OCI-LY3 (cell line): ENCODE data around the gene BCL2L12.

Experiments used
- EZH2phosphoT487 ChIP-seq: fragments of 200-600 bp; shearing (Covaris generic); IDR thresholded peaks from 2 replicates; pipeline ENCODE4 v1.6.1; 2018; ENCODE audit warnings: antibody characterized with exemption, mixed run types, low read depth
- TF ChIP-seq, protein P1 (sequence below): fragments of 200-600, 300-600 bp; sonication (generic); IDR thresholded peaks from 2 replicates; pipeline ENCODE4 v1.5.1; 2014; ENCODE audit warnings: antibody characterized with exemption, low read length, low read depth

DNA sequence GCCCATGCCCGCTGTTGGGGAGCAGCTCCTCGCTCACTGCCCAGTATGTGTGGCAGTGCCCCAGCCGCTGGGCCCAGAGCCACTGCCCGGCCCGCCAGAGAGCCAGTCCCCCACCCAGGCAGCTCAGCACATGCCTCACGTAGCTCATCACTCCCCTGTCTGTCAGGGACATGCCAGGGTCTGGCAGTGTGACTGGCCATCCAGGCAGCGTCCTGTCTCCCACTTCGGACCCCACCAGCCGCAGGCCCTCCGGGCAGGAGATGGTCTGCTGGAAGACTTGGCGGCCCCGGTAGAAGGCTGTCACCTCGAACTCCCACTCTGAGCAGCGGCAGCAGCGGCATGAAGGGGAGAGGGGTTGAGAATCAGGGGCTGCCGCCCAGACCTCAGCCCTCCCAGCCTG lies 3.7 kb upstream of the BCL2L12 start:
- TF ChIP-seq EZH2phosphoT487, result no peak
- TF ChIP-seq, protein P1, sequence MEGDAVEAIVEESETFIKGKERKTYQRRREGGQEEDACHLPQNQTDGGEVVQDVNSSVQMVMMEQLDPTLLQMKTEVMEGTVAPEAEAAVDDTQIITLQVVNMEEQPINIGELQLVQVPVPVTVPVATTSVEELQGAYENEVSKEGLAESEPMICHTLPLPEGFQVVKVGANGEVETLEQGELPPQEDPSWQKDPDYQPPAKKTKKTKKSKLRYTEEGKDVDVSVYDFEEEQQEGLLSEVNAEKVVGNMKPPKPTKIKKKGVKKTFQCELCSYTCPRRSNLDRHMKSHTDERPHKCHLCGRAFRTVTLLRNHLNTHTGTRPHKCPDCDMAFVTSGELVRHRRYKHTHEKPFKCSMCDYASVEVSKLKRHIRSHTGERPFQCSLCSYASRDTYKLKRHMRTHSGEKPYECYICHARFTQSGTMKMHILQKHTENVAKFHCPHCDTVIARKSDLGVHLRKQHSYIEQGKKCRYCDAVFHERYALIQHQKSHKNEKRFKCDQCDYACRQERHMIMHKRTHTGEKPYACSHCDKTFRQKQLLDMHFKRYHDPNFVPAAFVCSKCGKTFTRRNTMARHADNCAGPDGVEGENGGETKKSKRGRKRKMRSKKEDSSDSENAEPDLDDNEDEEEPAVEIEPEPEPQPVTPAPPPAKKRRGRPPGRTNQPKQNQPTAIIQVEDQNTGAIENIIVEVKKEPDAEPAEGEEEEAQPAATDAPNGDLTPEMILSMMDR, result no peak
